NCI-H2196 treated with DMSO at 0.1 percent for 48 hours (cell line): ENCODE data around the gene HEG1.
A peak's percentile ranks its signal among the peaks of the same experiment; 100 is the strongest.
"Not testable (repeated sequence)": the region's sequence is repeated elsewhere in the genome, so short reads cannot be mapped to it uniquely, and the experiment has no call there.

Source experiments
- DNase-seq: peaks from one replicate; lab custom pipeline; 2025; ENCODE audit not compliant: unreplicated experiment; lab: John Stamatoyannopoulos, UW

The HEG1 gene

GRCh38 chr3:125055913-125056745 is at the start of gene HEG1:
Gene HEG1, minus strand, starts transcription at chr3:125055997. Its CDS starts 107 bp downstream, at chr3:125055890.
- DNase-seq: peak; percentile 37

- no peak for DNase-seq
Measured at GRCh38 chr3:125105116-125105515, 49.3 kb upstream of the HEG1 start.

GRCh38 chr3:125104639-125105038 is 48.8 kb upstream of the HEG1 start:
- no peak for DNase-seq

GRCh38 chr3:125103406-125103805 is 47.6 kb upstream of the HEG1 start:
- no peak for DNase-seq

DNA sequence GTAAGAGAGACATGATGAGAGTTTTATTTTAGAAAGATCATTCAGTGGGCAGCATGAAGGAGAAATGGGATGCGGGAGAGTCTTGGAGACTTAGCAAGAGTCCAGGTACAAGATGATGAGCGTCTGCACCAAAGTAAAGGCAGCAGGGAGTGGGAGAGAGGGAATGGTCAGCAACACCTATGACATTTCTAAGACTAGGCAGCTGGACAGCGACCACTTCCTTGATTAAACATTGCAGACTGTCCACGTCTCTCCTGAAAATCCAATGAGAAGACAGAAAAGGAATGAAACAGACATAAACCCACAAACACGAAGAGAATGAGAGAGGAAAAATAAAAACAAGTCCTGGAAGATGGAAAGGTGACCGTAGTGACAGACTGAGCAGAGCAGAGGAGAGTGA is 46.7 kb upstream of the HEG1 start:
- DNase-seq: no peak

- no peak for DNase-seq
Measured at GRCh38 chr3:125098611-125099291, 43.0 kb upstream of the HEG1 start.

- DNase-seq: no peak
Measured at GRCh38 chr3:125090649-125091048, 34.9 kb upstream of the HEG1 start.

- no peak for DNase-seq
Measured at GRCh38 chr3:125087768-125088391, 32.1 kb upstream of the HEG1 start.

DNA sequence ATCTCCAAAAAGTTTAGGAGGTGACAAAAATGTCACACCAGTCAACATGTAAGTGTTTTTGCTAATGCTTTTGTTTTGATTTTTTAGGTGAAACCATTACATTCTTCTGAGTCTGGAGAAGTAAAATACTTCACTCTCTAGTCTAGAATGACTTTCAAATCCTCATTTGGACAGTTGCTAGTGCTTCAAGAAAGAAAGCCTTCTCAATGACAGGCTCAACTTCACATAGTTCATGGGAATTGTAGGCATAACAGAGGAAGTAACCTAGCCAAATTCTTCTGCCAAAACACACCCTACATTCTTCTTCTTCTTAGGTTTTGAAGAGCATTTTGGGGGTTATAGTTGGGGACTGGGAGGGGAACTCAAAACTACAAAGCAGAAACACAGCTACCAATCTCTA is 29.4 kb upstream of the HEG1 start:
- DNase-seq: no peak

GRCh38 chr3:125083776-125084175 is 28.0 kb upstream of the HEG1 start:
- DNase-seq: no peak

GRCh38 chr3:125082339-125082738 is 26.5 kb upstream of the HEG1 start:
- DNase-seq: not testable (repeated sequence)

- DNase-seq: no peak
Measured at GRCh38 chr3:125080077-125080476, 24.3 kb upstream of the HEG1 start.

GRCh38 chr3:125079675-125080045 is 23.9 kb upstream of the HEG1 start:
- no peak for DNase-seq

GRCh38 chr3:125078951-125079674 is 23.3 kb upstream of the HEG1 start:
- no peak for DNase-seq

DNA sequence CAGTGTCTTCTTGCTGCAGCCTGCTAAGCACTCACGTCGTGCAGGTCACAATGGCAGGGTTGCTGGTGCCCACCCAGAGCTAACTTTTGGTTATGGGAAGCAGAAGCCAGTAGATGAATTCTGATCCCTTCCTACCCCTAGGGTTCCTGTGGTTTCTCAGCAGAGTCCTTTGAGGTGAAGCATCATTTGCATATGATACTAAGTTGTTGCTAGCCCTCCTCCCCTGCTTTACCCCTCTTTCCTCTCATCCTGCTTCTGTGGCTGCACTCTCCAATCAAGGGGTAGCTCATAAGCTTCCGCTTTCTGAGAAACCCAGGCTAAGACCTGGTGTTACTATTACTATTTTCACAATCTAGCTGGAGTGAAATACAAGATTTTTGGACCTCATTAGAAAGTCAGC is 22.1 kb upstream of the HEG1 start:
- DNase-seq: no peak

GRCh38 chr3:125076464-125076863 is 20.7 kb upstream of the HEG1 start:
- DNase-seq: no peak

GRCh38 chr3:125075738-125076137 is 19.9 kb upstream of the HEG1 start:
- DNase-seq: no peak

GRCh38 chr3:125073390-125073905 is 17.7 kb upstream of the HEG1 start:
- no peak for DNase-seq

DNA sequence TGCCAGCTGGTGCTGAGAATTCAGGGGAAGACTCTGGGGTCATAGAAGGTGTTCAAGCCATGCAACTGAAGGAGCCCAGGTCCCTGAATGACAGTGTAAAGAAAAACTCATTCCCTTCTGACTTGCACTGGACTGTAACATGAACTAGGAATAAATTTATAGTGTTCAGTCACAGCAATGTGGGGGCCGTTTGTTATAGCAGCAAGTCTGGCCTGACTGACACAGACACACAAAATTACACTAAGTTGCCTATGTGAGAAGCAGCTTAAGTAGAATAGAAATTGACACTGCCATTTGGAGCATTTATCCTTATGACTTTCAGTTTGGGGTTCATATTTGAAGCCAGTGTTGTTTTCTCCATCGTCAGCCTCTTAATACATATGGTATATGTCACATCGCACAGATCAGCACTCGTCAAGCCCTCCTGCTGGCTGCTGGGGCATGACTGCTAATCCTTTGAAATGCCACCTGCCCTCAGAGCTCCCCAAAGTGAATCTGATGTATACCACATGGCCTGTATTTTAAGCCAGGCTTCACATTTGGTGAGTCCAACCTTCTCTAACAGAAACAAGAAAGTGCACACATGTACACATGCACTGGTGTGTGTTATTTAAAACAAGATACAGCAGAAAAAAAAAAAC is 17.1 kb upstream of the HEG1 start:
- DNase-seq: no peak

- DNase-seq: no peak
Measured at GRCh38 chr3:125072301-125072700, 16.5 kb upstream of the HEG1 start.
